Stimulated activated CD8-positive, alpha-beta memory T cell treated with anti-CD3 and anti-CD28 coated beads, Interleukin-7, amount 100 ng/mL, for 1 hour (primary cell): ENCODE results near the gene MRRF.
A peak's percentile ranks its signal among the peaks of the same experiment; 100 is the strongest.

Experiments
- DNase-seq, 2 donors: peaks; one replicate each; pipeline ENCODE4 v3.0.0-alpha.2; 2020; ENCODE audit warnings: low read depth in 2 of 2

Gene MRRF

DNA sequence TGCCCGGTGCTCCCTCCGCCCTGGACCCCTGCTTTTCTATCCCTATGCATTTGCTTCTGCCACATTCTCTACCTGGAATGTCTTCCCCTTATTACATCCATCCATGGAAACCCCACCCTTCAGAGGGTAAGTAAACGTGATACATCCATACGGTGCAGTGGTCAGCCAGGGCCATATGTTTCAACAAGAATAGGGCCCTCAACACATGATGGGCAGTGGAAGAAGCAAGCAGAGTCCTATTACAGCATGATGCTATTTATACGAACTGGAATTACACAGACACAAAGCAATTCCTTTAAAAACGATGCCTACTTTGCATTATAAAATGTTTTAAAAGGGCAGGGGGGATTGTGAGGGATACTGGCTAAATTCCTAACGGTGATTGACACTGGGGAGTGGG lies 68.0 kb downstream of the MRRF start:
- no peak for DNase-seq

DNA sequence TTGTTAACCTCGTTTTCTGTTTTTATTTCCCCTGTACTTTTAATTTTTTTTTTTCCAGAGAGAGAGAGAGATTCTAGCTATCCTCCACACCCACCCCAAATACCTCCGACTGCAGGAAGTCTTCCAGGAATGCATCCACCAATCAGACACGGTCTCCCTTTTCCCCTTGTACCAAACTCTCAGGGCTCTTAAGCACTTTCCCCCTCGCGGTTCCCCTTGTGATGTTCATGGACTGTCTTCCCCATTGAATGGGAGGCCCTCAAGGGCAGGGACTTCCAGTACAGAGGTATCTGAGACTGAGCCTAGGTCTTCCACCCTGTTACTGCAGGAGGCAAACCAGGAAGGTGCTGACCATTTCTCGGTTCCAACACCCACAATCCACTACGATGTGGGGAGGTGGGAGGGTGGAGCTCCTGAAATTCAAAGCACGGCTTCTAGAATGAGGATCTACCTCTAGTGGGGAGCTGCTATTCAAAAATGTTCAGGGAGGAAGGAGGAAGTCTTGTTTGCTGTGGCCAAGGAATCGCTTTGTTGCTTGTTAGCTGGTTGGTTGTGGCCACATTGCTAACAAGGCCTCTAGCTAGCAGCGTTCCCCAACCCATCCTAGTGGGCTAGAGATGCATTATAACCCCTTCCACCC lies 68.6 kb downstream of the MRRF start:
- no peak for DNase-seq

DNA sequence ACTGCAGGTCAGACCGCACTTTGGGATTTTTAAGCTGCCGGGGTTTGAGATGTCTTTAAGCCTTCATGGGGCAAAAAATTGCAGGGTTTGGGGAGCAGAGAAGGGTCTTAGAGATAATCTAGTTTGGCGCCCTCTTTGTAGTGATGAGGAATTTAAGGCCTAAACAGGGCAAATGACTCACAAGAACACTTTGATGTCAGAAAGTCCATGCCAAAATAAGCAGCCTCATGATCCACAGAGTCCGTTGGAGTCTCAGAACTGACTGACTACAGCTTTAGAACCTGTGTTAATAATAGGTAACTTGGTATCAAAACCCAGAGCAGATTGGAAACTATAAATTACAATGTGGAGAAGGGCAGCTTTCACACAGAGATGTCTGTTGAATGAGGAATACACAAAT lies 70.2 kb downstream of the MRRF start:
- no peak for DNase-seq

DNA sequence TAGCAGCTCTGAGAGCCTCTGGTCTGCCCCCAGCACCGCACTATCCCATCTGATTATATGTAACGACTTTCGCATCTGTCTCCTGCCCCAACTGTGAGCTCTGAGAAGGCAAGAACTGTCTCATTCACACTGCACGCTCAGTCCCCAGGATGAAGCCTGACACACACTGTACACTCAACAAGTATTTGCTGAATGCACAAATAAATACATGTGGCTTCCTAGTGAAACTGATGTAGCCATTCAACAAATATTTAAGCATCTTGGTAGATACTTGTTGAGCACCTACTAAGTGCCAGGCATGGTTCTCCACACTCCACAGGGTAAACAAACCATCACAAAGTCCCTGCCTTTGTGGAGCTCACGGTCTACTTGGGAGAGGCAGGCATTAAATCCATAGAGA lies 71.5 kb downstream of the MRRF start:
- DNase-seq, result no peak

DNA sequence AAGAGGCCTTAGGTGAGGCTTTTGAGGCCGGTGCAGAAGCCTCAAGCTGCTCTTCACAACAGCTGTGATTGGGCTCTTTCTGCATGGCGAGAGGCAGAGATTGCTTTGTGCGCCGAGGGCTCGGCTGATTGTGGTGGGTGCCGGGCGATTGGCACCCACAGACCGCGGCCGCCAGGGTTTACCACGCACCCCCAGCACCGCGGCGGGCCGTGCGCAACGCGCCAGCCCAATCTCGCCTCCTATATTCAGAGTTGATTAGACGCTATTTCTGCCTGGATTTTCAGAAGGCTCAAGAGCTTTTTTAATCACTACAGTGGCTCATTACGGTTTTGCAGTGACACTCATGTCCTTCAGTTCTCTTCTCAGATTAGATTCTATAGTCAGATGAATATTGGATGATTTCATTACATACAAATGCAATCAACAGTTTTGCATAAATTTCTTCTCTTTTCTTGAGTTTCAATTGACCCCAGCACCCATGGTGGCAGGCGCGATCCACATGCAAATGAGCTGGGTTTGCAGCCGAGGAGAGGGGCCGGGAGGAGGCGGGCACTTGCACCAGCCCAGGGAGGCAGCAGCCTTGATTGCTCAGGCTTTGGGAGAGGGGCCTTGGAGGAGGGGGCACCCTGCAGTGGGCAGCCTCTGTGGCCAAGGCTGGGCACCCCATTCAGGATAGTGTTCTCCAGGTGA lies 72.3 kb downstream of the MRRF start:
- DNase-seq, result no peak

DNA sequence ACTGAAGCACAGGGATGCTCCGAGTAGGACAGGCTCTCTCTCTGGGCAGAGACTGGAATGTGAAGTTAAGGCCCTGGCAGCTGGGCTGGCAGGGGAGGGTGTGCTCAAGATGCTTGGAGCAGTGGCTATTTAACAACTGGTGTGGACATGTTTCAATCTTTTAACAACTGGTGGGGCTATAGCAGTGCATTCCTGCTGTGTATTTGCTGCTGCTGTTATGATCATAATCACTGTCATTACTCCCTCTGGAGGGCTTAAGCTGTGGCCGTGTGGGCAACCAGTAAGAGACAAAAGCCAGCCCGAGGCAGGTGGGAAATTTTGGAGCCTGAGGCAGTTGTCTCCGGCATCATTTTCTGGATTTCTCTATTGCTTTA lies 72.9 kb downstream of the MRRF start:
- DNase-seq, result no peak

DNA sequence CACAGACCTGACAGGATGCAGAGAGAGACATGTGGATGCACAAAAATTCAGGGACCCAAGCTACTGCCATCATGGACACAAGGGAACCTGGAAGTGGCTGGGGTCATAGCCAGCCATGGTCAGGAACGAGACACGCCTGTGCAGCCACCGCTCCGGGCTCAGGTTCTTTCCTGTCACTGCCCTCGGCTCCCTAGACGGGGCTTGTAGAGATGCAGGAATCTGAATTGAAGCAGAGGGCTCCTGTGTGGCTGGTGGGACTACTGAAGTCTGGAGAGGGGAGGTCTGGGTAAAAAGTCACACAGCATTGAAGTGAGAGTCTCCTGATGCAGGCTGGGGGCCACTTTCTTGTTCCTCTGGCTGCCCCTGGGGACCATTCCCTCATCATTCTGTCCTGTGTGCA lies 73.9 kb downstream of the MRRF start:
- no peak for DNase-seq

DNA sequence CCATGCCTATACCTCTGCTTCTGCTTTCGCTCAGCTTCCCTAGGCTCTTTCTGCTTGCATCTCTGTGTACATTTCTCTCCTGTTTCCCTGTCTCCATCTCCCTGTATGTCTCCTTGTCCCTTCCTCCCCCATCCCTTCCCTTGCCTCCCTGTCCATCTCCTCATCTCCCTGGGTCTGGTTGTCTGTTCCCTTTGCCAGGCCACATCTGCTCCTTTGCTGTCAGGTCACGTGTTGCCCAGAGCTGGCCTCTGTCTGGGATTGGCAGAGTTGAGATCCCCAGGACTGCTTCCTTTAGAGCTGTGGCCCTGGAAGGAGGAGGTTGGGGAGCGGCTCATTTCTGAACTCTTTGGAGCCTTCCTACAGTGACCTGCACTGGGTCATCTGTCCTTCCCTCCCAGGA lies 74.3 kb downstream of the MRRF start:
- no peak for DNase-seq

DNA sequence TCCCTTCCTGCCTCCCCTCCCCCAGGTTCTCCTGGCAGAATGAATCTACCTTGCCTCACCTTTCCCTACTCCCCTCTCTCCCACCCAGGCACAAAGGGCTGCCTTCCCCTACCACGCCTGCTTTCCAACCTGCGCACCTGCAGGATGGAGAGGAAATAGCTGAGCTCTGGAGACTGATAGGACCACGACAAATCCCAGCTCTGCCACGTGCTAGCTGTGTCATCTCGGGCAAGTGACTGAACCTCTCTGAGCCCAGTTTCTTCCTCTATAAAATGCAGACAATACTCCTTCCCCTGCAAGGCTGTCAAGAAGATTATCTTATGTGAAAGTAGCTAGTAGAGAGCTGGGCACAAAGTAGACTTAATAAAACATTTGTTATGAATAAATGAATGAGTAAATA lies 74.9 kb downstream of the MRRF start:
- no peak for DNase-seq

DNA sequence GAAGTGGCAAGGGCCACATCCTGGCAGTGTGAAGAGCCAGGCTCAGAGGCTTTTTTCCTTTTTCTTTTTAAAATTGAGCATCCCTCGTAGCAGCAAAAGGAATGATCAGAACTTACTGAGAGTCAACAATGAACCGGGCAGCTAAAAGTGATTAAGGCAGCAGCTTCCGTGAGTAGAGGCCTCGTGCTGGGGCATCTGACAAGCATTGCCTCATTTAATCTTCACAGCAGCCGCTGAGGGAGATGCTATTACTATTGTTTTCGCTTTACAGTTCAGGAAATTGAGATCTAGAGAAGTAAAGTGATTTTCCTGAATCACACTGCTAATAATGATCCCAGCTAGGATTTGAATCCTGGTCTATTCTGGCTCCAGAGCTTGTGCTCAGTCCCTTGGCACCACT lies 75.5 kb downstream of the MRRF start:
- no peak for DNase-seq

DNA sequence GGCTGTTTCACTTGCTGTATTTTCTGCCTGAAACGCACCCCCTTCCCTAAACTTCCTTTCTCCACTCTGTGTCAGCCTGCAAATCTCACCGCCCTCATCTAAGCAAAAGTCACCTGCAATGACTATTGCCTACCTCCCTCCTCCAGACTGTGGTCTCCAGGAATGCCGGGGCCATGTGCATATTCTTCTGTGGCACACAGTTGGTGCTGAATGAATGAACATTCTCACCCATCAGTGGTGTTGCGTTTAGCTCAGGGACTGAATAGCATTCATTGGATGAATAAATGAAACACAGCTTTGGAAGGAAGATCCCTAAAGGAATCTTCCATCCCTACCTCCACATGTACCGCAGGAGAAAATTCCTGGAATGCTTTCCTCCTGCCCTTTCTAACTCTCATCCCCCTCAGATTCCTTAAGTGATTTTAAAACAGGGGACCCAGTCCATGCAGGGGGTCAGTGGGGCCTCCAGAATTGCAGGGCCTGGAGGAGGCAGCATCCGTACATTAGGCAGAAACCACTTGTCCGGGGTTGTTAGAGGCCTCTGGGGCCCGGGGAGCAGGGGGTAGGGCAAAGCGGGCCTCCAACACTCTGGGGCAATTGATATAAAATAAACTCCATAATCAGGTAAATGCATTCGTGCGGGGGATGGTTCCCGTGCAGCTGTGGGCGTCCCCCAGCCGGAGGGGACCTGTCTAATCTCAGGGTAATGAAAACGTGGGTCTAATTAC lies 77.8 kb downstream of the MRRF start:
- DNase-seq, result no peak

DNA sequence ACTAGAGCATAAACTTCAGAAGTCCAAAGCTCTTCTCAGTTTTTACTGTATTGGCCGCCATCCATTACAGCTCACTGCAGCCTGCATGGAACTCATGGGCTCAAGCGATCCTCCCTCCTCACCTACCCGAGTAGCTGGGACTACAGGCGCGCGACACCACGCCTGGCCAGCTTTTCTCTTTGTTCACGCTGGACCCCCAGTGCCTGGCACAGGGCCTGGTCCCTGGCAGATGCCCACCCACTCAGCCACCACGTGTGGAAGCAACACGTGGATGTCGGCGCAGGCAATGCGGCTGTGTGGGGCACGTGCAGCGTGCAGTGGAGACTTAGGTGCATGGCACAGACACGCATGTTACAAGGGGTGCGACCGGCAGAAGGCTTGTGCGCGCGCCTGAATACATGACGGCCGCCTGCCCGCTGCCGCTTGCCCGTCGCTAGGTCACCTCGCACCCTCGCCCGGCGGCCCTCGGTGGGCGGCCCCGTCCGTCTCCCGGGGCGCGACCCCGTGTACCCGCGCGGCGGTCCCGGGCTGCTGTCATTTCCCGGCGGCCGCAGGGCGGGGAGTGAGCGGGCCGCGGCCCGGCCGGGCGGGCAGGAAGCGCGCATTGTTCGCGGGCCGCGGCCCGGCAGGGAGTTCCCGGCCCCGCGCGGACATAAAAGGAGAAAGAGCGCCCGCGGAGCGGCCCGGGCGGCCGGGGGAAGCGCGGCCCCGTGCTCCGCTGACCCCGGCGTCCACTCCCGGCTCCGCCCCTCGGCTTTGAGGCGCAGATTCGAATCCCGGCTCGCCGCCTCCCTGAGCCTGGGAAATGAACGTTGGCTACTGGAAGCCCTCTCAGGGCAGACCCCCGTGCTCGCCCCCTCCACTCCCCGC lies 82.0 kb downstream of the MRRF start:
- DNase-seq, result no peak

DNA sequence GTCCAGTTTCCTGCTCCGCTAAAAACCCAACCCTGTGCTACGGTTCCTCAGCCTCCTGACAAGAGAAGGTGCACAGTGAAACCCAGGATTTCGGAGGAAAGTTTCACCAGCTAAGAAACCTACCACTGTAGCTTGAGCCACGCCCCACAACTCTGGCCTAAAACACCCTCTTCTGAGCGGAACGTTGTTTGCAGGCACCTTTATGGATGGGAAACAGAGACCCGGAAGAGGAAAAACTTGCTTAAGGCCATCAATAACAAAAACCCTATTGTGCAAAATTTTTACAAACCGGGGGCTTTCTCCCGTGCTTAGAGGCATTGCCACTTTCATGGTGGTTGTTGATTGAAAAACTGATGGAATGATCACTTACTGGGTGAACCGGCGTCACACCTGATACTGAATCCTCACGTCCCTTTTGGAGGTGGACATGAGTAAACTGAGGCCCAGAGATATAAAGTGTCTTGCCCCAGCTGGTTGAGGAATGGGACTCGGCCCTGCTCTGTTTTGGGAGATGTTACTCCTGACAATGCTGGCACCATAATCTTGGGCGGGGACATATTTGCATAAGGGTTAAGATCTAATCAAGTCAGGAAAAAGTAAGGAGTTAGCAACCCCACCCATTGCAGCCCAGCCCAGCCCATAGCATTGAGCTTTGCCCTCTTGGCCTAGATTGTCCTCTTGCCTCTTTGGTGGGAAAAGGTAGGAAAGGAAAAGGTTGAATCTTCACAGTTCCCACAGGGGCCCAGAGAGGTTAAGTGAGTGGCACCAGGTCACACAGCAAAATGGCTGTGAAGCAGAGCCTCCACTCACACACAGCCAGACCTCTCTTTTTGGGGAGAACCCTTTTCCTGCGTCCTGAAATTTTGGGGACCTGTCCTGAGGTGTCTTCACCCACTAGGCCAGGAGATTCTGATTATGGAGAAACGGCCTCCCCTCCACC lies 82.9 kb downstream of the MRRF start:
- DNase-seq, result no peak

DNA sequence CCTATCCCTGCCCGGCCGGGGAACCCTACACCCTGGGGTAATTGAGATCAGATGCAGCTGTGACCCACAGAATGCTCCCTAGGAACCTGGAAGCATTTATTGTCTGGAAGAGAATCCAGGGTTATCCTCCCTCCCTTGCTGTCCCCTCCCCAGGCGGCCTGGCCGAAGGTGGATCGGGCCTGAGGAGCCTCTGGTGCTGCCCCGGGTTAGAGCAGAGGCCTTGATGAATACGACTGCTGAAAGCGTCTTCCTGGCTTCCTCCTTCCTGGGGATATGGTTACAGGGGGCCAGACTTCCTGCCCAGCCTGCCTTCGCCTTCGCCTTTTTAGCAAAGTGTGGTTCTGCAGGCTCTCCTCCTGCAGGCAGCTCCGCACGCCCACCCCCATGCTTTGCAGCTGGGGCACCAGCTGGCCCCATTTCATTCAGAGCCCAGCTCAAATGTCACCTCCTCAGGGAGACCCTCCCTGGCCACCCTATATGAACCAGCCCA lies 83.7 kb downstream of the MRRF start:
- no peak for DNase-seq

DNA sequence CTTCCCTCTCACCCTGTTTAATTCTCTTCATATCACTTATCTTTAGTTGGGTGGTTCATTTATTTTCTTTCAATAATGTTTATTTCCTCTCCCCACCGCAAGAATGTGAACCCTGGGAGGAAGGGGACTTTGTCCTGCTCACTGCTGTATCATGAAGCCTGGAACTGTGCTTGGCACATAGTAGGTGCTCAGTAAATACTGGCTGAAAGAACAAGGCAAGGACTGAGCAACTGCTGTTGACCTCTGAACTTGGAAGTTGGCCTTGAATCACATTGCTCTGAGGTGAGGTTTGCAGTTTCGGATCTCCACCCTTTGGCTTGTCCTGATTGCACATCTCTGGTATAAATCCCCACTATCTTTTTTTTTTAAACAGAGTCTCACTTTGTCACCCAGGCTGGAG lies 84.1 kb downstream of the MRRF start:
- no peak for DNase-seq

DNA sequence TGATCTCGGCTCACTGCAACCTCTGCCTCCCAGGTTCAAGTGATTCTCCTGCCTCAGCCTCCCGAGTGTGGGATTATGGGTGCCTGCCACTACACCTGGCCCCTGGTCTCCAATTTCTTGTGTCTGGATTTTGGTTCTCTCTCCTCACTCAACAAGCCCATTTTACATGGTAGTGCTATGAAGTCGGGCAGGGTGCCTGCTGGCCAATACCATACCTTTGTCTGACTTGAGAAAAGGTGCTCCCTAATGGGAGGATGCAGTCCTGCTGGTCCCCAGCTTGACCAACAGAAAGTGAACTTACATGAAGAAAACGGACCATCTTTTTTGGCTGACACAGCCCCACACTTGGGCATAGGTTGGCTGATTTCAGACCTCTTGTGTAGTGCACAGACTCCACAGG lies 84.5 kb downstream of the MRRF start:
- no peak for DNase-seq

DNA sequence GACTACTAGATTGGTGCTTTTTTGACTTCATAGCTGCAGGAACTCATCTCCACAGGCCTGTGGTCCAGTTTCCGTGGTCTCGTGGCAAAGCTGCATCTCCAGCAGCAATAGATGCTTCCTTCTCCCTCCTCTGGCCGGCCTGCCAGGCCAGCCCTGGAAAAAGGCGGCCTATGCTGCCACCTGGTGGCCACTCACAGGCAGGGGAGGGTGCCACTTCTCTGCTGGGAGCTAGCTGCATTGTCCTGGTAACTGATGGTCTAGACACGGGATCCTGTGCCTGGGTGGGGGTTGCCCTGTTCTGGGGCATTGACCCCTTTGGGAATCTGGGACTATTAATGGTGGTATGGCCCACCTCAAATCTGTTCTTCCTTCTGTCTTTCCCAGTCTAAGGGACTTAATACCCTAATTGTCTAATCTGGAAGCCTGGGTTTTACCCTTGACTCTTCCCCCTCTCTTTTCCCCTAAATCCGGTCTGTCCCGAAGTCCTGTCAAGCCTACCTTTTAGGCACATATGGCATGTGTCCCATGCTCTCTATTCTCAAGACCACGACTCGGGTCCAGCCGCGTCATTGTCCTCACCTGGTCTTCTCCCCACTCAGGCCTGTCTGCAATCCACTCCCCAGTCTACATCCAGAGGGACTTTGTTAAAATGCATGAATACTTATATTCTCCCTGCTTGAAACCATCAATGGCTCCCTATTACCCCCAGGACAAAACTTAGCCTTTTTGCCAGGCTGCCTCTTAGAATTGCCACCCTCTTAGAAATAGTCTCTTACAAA lies 86.1 kb downstream of the MRRF start:
- peak; percentile 53 to 70 for DNase-seq

DNA sequence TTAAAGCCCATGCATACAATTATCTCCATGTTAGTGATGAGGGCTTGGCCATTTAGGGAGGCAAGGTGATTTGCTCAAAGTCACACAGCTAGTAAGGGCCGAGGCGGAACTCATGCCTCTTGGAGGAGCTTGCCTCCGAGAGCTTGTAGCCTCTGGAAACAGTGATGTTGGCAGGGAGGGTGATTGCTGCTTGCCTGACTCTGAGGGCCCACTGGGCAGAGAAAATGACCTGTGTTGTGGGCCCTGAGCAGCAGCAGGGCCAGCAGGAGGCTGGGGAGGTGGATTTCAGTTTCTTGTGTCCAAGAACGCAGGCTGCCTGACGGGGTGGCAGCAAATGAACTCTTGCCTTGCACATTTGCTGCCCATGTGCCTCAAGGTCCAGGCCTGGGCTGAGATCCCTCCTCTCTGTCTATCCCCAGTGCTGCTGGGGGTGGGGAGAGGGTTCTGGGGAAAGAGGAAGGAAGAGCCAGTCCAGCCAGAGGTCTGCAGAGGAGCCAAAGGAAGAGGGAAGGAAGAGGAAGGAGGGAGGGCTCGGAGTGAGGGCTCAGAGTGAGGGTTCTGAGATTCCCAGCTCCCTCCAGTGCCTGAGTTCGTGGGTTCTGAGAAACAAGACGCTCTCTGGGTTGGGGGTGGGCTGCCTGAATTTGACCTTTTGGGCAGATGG lies 90.0 kb downstream of the MRRF start:
- no peak for DNase-seq

DNA sequence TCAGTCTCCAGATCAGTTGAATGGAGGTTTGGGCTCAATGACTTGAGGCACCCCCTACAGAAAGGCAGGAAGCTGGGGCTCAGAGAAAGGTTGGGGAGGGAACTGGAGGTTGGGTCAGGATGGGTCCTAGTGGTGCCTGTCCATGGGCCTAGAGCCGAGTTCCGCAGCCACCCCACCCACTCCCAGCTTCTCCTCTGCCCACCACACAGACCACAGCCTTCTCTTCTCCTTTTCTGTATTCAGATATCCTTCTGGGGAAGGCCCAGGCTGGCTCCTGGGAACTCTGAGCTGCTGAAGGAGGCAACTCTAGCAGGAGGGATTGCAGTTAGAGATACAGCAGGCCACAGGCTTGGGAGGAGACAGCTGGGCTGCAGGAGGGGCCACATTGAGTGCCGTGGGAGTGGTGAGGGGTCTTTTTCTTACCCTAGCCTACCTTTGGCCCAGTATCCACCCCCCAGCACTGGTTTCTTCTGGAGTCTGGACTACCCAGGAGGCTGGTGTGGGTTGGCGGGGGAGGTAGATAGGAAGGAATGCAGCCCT lies 90.7 kb downstream of the MRRF start:
- no peak for DNase-seq
